Measurements from ENCODE around the gene TPM2. TPM values are rescaled to one million over a fixed set of nuclear protein-coding genes. Genes with fewer than 3 reads are reported as not detected.
A peak's percentile ranks its signal among the peaks of the same experiment; 100 is the strongest.

TPM2 gene
- total RNA-seq, 1 donor from 2014 or later, result 515 TPM

DNA sequence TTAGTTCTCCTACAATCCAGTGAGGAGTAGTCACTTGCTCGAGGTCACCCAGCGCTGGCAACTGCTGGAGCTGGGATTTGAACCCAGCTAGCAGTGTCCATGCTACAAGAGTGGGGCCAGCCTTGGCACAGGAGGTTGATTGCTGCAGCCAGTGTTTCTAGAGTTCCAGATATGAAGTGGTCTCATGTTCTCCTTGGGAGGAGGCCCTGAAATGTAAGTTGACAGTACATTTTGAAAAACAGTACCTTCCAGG lies 30.8 kb downstream of the TPM2 start:
- peaks cover 9% of the 10 kb centered on the region for H3K36me3 Mint-ChIP-seq (ENCODE audit: unreplicated experiment)
- H3K27ac Mint-ChIP-seq (ENCODE audit: unreplicated experiment), result peak overlapping the region; percentile 95
- H3K4me3 Mint-ChIP-seq (ENCODE audit: unreplicated experiment), result peak overlapping the region; percentile 84
- no peaks in the 10 kb centered on the region for H3K9me3 Mint-ChIP-seq (ENCODE audit: unreplicated experiment)
- H3K4me1 Mint-ChIP-seq (ENCODE audit: unreplicated experiment), result peaks cover 52% of the 10 kb centered on the region
- H3K27me3 Mint-ChIP-seq (ENCODE audit: unreplicated experiment), result no peaks in the 10 kb centered on the region
- TF ChIP-seq, protein P1, sequence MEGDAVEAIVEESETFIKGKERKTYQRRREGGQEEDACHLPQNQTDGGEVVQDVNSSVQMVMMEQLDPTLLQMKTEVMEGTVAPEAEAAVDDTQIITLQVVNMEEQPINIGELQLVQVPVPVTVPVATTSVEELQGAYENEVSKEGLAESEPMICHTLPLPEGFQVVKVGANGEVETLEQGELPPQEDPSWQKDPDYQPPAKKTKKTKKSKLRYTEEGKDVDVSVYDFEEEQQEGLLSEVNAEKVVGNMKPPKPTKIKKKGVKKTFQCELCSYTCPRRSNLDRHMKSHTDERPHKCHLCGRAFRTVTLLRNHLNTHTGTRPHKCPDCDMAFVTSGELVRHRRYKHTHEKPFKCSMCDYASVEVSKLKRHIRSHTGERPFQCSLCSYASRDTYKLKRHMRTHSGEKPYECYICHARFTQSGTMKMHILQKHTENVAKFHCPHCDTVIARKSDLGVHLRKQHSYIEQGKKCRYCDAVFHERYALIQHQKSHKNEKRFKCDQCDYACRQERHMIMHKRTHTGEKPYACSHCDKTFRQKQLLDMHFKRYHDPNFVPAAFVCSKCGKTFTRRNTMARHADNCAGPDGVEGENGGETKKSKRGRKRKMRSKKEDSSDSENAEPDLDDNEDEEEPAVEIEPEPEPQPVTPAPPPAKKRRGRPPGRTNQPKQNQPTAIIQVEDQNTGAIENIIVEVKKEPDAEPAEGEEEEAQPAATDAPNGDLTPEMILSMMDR (IDR thresholded peaks at IDR 0.05), result no peak
- DNase-seq (ENCODE audit: extremely low spot score, unreplicated experiment), result no peak

DNA sequence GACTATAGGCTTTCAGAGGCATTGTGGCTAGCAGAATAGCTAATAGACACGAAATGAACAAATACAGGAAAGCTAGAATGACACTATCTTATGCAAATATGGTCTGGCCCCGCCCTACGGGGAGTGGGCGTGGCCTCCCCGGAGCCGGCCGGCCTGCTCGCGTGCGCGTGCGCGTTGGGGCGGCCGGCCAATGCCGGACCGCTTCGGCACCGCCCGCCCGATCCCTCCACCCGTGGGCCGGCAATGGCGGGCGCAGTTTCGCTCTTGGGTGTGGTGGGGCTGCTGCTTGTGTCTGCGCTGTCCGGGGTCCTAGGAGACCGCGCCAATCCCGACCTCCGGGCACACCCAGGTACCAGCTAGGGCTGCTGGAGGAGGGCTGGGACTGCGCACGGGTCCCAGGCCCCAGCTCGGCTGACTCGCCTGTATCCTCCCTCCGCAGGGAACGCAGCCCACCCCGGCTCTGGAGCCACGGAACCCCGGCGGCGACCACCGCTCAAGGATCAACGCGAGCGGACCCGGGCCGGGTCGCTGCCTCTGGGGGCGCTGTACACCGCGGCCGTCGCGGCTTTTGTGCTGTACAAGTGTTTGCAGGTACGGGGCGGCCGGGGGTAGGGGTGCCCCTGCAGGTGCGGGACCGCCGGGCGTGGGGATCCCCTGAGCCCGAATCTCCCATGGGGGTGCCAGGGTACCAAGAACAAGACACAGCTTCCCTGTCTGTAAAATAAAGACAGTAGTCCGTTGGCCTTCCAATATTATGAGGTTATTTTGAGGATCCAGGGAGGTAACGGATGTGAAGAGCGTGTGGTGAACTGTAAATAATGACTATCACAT lies 31.4 kb downstream of the TPM2 start, which contains the start of gene CCDC107:
Gene CCDC107, plus strand, starts transcription at position 156 of the 831 bp plus-strand sequence. Its CDS starts 88 bp downstream, at position 244.
- peaks cover 9% of the 10 kb centered on the region for H3K36me3 Mint-ChIP-seq (ENCODE audit: unreplicated experiment)
- no peaks in the 10 kb centered on the region for H3K9me3 Mint-ChIP-seq (ENCODE audit: unreplicated experiment)
- H3K27me3 Mint-ChIP-seq (ENCODE audit: unreplicated experiment), result no peaks in the 10 kb centered on the region
- TF ChIP-seq, protein P1 (IDR thresholded peaks at IDR 0.05), result peak; percentile 79
- H3K27ac Mint-ChIP-seq (ENCODE audit: unreplicated experiment), result peak within 1 kb of the TSS; percentile 95
- peak within 1 kb of the TSS; percentile 84 for H3K4me3 Mint-ChIP-seq (ENCODE audit: unreplicated experiment)
- peaks cover 49% of the 10 kb centered on the region for H3K4me1 Mint-ChIP-seq (ENCODE audit: unreplicated experiment)
- peak; percentile 97 for DNase-seq (ENCODE audit: extremely low spot score, unreplicated experiment)

DNA sequence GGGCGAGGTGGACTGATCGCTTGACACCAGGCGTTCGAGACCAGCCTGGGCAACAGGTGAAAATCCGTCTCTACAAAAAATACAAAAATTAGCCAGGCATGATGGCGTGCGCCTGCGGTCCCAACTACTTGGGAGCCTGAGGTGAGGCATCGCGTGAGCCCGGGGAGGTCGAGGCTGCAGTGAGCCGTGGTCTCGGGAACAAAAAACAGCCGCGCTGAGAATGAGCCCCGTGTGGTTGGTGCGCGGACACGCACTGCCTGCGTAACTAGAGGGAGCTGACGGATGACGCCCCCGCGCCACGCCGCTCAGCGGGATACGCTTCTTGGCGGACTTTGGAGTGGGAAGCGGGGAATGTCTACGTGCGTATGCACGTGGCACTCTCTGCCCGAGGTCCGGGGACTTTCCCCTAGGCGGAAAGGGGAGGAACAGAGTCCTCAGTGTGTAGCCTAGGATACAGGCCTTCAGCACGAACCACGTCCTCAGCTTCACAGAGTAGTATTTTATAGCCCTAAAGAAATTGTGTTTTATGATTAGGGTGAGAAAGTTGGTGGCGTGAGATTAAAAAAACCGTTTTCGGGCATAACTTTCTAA lies 32.1 kb downstream of the TPM2 start, which contains the start of gene RMRP:
Gene RMRP, minus strand, starts transcription at position 474 of the 591 bp plus-strand sequence.
- Mint-ChIP-seq H3K4me3 (ENCODE audit: unreplicated experiment) (peak within 1 kb of the TSS; percentile 84), H3K9me3 (ENCODE audit: unreplicated experiment) (no peaks in the 10 kb centered on the region), H3K4me1 (ENCODE audit: unreplicated experiment) (peaks cover 45% of the 10 kb centered on the region), H3K27ac (ENCODE audit: unreplicated experiment) (peak within 1 kb of the TSS; percentile 95), H3K36me3 (ENCODE audit: unreplicated experiment) (peaks cover 9% of the 10 kb centered on the region), H3K27me3 (ENCODE audit: unreplicated experiment) (no peaks in the 10 kb centered on the region)
- DNase-seq (ENCODE audit: extremely low spot score, unreplicated experiment), result peak; percentile 99
- TF ChIP-seq, protein P1 (IDR thresholded peaks at IDR 0.05), result no peak

DNA sequence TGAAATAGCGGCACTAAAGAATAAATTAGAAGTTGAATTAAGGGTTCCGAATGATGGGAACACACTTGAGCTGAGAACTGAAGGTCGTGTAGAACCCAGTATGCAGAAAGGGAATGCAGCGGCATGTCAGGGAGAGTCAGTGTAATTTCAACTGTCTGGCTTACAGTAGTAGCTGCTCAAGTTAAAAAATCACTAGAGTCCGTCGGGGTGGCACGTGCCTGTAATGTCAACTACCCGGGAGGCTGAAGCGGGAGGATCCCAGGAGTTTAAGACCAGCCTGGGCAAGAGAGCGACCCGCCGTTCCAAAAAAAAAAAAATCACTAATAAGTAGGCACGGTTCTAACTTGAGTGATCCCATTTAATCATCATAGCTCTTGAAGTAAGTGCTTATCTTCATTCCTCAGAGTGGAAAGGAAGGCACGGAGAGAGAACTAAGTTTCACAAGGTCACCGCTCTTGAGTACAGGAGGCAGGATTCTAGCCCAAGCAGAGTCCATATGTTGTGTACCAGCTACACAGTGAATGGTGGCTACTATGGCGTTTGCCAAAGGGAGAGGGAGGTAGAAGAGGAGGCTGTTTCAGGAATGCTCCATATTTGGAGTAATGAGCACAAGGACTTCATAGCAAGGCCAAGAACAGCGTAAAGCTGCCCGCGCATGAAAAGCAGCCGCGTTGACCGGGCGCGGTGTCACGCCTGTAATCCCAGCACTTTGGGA lies 32.7 kb downstream of the TPM2 start:
- Mint-ChIP-seq H3K4me3 (ENCODE audit: unreplicated experiment) (peak overlapping the region; percentile 71), H3K4me1 (ENCODE audit: unreplicated experiment) (peaks cover 41% of the 10 kb centered on the region), H3K27me3 (ENCODE audit: unreplicated experiment) (no peaks in the 10 kb centered on the region), H3K36me3 (ENCODE audit: unreplicated experiment) (peaks cover 9% of the 10 kb centered on the region), H3K9me3 (ENCODE audit: unreplicated experiment) (no peaks in the 10 kb centered on the region), H3K27ac (ENCODE audit: unreplicated experiment) (peak overlapping the region; percentile 95)
- DNase-seq (ENCODE audit: extremely low spot score, unreplicated experiment), result no peak
- TF ChIP-seq, protein P1 (IDR thresholded peaks at IDR 0.05), result no peak

DNA sequence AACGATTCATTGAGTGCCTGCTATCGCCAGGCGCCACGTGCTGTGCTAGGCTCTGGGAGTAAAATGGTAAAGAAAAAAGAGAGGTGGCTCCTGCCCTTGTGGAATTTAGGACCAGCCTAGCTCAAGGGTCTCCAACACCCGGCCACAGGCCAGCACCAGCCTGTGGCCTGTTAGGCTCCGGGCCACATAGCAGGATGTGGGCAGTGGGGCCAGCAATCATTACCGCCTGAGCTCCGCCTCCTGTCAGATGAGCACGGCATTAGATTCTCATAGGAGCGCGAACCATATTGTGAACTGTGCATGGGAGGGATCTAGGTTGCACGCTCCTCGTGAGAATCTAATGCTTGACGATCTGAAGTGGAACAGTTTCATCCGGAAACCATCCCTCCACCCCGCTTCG lies 33.4 kb downstream of the TPM2 start:
- Mint-ChIP-seq H3K9me3 (ENCODE audit: unreplicated experiment) (no peaks in the 10 kb centered on the region), H3K4me3 (ENCODE audit: unreplicated experiment) (no peak overlapping the region), H3K36me3 (ENCODE audit: unreplicated experiment) (peaks cover 9% of the 10 kb centered on the region), H3K4me1 (ENCODE audit: unreplicated experiment) (peaks cover 37% of the 10 kb centered on the region), H3K27me3 (ENCODE audit: unreplicated experiment) (no peaks in the 10 kb centered on the region), H3K27ac (ENCODE audit: unreplicated experiment) (peak overlapping the region; percentile 95)
- TF ChIP-seq, protein P1 (IDR thresholded peaks at IDR 0.05), result no peak
- no peak for DNase-seq (ENCODE audit: extremely low spot score, unreplicated experiment)

Measured in osteocyte (in vitro differentiated cells).